Activated naive CD8-positive, alpha-beta T cell treated with anti-CD3 and anti-CD28 coated beads, Interleukin-2, amount 50 U/mL, for 16 hours (primary cell): ENCODE data around the gene ZEB2.

Experiments
- DNase-seq: peaks from one replicate; pipeline ENCODE4 v3.0.0-alpha.2; 2020; ENCODE audit warnings: low read depth, low spot score

ZEB2 gene

GRCh38 chr2:144451443-144451842 lies 68.5 kb downstream of the ZEB2 start:
- no peak for DNase-seq

GRCh38 chr2:144449028-144449406 lies 70.9 kb downstream of the ZEB2 start:
- no peak for DNase-seq

- DNase-seq: no peak
Measured at GRCh38 chr2:144448389-144449027, 71.4 kb downstream of the ZEB2 start.

DNA sequence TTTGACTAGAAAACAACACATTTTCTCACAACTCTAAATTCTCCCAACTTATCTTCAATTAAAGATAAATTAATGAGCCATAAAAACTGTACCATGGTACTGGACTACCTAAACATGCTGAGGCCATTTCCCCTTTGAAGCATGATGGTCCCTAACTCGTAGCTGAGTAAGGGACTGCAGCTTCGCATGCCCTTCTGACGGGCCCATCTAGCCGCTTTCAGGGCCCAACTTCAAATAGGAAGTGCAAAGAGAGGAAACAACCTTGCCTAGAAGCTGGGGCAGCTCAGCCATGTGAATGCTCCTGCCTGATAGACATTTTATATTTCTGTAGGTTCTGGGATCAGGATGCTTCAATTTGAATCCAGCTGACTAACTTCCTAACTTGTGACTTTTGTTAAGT lies 72.4 kb downstream of the ZEB2 start:
- no peak for DNase-seq

GRCh38 chr2:144446136-144446535 lies 73.8 kb downstream of the ZEB2 start:
- no peak for DNase-seq

DNA sequence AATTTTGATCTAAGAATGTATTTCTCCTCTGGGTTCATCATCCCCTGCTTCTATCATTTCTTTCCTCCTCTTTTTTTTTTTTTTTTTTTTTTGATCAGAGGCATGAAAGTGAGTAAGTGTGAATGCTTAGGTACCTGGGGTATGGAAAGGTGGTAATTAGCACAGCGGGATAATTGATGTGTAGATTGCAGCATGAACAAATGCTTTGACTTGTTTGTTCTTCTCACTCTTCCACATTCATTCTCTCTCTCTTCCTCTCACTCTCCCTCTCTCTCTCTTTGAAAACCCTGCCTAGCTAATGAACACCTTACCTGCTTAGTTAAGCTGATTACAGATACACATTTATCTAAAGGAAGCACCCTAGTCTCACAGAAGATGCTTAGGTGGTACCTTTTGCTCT lies 74.7 kb downstream of the ZEB2 start:
- DNase-seq: no peak

- no peak for DNase-seq
Measured at GRCh38 chr2:144443837-144444817, 75.8 kb downstream of the ZEB2 start.

DNA sequence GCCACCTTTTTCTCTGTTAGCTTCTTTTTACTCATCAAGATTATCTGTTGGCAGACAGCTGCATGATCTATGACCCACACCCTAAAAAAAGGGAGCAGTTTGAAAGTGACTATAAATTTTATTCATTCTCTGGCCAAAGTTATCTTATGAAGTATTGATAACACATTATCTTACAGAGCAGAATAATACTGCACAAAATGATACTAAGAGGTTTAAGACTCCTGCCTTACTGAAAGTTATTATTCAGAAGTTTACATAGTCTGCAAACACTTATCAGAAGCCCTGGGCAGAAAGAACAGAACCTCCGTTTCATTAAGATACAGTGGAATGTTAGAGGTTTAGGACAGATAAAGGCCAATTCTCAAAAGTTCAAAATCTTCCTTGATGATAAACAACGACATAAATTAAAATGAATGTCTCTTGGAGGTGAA lies 78.2 kb downstream of the ZEB2 start:
- no peak for DNase-seq

DNA sequence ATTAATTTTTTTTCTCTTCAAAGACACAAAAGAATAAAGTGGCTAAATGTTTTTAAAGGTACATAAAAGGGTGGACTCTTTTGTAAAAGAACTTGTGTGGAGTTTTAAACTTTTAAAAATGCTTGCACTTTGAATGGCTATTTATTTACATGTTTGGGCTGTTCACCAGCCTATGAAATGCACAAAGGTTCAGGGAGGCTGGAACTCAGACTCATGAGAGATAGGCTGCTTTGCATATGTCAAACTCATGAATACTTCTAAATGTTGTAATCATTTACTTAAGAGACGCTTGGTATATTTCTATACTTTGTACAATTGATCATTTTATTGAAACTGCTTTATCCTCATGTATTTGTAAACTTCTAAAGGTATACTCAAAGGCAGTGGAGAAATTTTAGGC lies 79.9 kb downstream of the ZEB2 start:
- no peak for DNase-seq

GRCh38 chr2:144438801-144439631 lies 80.9 kb downstream of the ZEB2 start:
- no peak for DNase-seq

GRCh38 chr2:144437636-144438035 lies 82.3 kb downstream of the ZEB2 start:
- DNase-seq: no peak

DNA sequence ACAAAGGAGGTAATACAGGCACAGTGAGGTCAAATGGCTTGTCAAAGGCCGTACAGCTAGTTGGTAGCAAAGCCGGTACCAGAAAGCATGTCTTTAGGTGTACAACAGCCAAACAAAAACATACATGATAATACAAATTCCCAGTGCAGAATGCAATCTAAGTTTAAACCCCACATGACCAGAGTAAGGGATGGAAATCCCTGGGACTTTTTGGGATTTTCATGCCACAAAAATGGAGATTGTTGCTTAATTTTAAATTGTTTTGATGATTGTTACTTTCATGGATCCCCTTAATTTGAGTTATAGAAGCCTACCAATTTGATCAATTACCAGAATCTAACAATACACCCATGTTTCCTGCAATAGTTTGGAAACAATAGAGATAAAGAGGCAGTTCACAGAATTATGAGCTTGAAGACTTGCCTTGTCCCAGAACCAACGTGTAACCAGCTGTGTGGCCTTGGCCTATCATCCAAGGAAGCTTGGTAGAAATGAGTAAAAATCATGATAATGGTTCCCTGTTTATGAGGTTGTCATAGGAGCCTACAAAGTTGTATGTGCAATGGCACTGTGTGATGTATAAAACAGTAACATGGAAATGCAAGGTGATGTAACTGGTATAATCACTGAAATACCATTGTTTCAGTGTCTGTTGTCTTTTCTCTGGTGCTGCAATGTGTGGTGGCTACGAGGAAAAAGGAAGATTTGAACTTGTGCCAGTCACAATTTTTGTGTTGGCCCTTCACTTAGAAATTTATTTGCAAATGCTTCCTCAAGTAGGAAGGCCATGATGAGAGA lies 85.3 kb downstream of the ZEB2 start:
- DNase-seq: no peak

- DNase-seq: no peak
Measured at GRCh38 chr2:144432921-144433320, 87.0 kb downstream of the ZEB2 start.

- no peak for DNase-seq
Measured at GRCh38 chr2:144431998-144432397, 87.9 kb downstream of the ZEB2 start.

DNA sequence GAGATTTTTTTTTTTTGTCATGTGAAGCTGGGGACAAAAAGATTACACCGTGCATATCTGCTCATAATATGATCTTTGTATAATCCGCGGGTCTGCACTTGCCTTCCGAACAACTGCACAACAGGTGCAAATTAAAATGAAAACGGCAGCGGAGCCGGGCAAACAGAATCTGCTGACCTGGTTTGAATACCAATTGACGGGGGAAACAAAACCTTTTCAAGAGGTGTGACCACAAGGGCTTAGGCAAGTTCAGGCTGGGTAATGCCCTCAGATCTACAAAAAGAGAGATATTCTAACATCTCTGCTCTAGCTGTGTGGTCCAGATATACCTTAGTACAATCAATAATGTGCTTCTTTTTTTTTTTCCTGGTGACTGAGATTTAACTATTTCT lies 88.5 kb downstream of the ZEB2 start:
- DNase-seq: no peak

GRCh38 chr2:144430722-144431391 lies 89.1 kb downstream of the ZEB2 start:
- DNase-seq: no peak

GRCh38 chr2:144429396-144430112 lies 90.4 kb downstream of the ZEB2 start:
- no peak for DNase-seq

- no peak for DNase-seq
Measured at GRCh38 chr2:144426981-144427479, 92.9 kb downstream of the ZEB2 start.

- no peak for DNase-seq
Measured at GRCh38 chr2:144426355-144426754, 93.6 kb downstream of the ZEB2 start.
